CD14-positive monocyte (primary cell): Measurements from ENCODE around the gene LRFN3. TPM values are rescaled to one million over a fixed set of nuclear protein-coding genes. Genes with fewer than 3 reads are reported as not detected.

Experiments used
- DNase-seq, 3 donors: peaks; one replicate each; pipeline ENCODE4 v3.0.0-alpha.2; 2011 to 2022
- H2AFZ ChIP-seq: 2 replicates; pipeline ENCODE4 v1.6.0; 2012; ENCODE audit warnings: mild to moderate bottlenecking, low read depth, low read length, inconsistent platforms; ENCODE audit not compliant: insufficient read depth, poor library complexity, severe bottlenecking
- H3K27ac ChIP-seq, 2 donors: 1 replicate in 1 of 2; 2 replicates in 1 of 2; pipeline ENCODE4 v1.5.1; 2012 to 2013; ENCODE audit warnings: low read length in 2 of 2, control low read depth in 1 of 2, inconsistent platforms in 1 of 2, low read depth in 1 of 2, mild to moderate bottlenecking in 1 of 2
- H3K27me3 ChIP-seq, 2 donors: one replicate each; pipeline versions ENCODE4 v1.6.0 to v1.6.1; 2011 to 2013; ENCODE audit warnings: low read length in 2 of 2; ENCODE audit not compliant: control insufficient read depth in 2 of 2, insufficient read depth in 2 of 2
- H3K36me3 ChIP-seq, 2 donors: replicated peaks in 1 of 2; 1 replicate in 1 of 2; 2 replicates in 1 of 2; pipeline versions ENCODE4 v1.5.1 to v1.6.1; 2012 to 2013; ENCODE audit warnings: low read length in 2 of 2, control low read depth in 1 of 2, inconsistent platforms in 1 of 2, mild to moderate bottlenecking in 1 of 2; ENCODE audit not compliant: insufficient read depth in 2 of 2, control insufficient read depth in 1 of 2
- H3K4me1 ChIP-seq, 2 donors: 1 replicate in 1 of 2; 2 replicates in 1 of 2; pipeline versions ENCODE4 v1.5.1 to v1.6.1; 2012 to 2013; ENCODE audit warnings: low read length in 2 of 2, control low read depth in 1 of 2, inconsistent platforms in 1 of 2, mild to moderate bottlenecking in 1 of 2, moderate library complexity in 1 of 2; ENCODE audit not compliant: insufficient read depth in 2 of 2, control insufficient read depth in 1 of 2
- H3K4me2 ChIP-seq: replicated peaks from 2 replicates; pipeline ENCODE3; 2012; ENCODE audit warnings: low read length, moderate library complexity, mild to moderate bottlenecking; ENCODE audit not compliant: poor library complexity, severe bottlenecking; ENCODE audit errors: extremely low read depth
- H3K4me3 ChIP-seq, 3 experiments: fragments of 200-600 bp in 1 of 3; sonication (generic) in 1 of 3; replicated peaks in 1 of 3; 1 replicate in 2 of 3; 2 replicates in 1 of 3; pipeline ENCODE4 v1.5.1; 2011 to 2013; ENCODE audit warnings: low read length in 3 of 3, mild to moderate bottlenecking in 3 of 3, control low read depth in 2 of 3, low read depth in 2 of 3, inconsistent platforms in 1 of 3, moderate library complexity in 1 of 3
- H3K79me2 ChIP-seq: 2 replicates; pipeline ENCODE4 v1.6.0; 2012; ENCODE audit warnings: mild to moderate bottlenecking, control low read depth, inconsistent platforms, low read length, moderate library complexity; ENCODE audit not compliant: insufficient read depth
- H3K9ac ChIP-seq: 2 replicates; pipeline ENCODE4 v1.6.0; 2017; ENCODE audit warnings: low read length, mild to moderate bottlenecking; ENCODE audit not compliant: insufficient read depth, poor library complexity, severe bottlenecking
- H3K9me3 ChIP-seq, 2 donors: replicated peaks in 1 of 2; 1 replicate in 1 of 2; 2 replicates in 1 of 2; pipeline versions ENCODE4 v1.5.1 to v1.6.1; 2012 to 2013; ENCODE audit warnings: low read length in 2 of 2, control low read depth in 1 of 2; ENCODE audit not compliant: control insufficient read depth in 1 of 2, insufficient read depth in 1 of 2
- H4K20me1 ChIP-seq: 2 replicates; pipeline ENCODE4 v1.6.0; 2012; ENCODE audit warnings: mild to moderate bottlenecking, low read length, control low read depth, moderate library complexity; ENCODE audit not compliant: insufficient read depth
- H3K27ac Mint-ChIP-seq, 7 donors: one replicate each; pipeline ENCODE4 v1.8.0; 2020; ENCODE audit warnings: mild to moderate bottlenecking in 7 of 7, mixed read lengths in 7 of 7, moderate library complexity in 6 of 7, inconsistent platforms in 2 of 7
- H3K27me3 Mint-ChIP-seq, 3 donors: one replicate each; pipeline ENCODE4 v1.8.0; 2021 to 2022; ENCODE audit warnings: low read depth in 3 of 3, mild to moderate bottlenecking in 3 of 3, mixed read lengths in 3 of 3, moderate library complexity in 3 of 3, inconsistent platforms in 1 of 3
- H3K36me3 Mint-ChIP-seq, 2 donors: one replicate each; pipeline ENCODE4 v1.8.0; 2020; ENCODE audit warnings: mixed read lengths in 2 of 2, inconsistent platforms in 1 of 2, mild to moderate bottlenecking in 1 of 2
- H3K4me1 Mint-ChIP-seq: one replicate; pipeline ENCODE4 v1.8.0; 2020; ENCODE audit warnings: mild to moderate bottlenecking, mixed read lengths
- H3K4me3 Mint-ChIP-seq, 2 donors: one replicate each; pipeline ENCODE4 v1.8.0; 2020; ENCODE audit warnings: mild to moderate bottlenecking in 2 of 2, mixed read lengths in 2 of 2, moderate library complexity in 1 of 2
- H3K9me3 Mint-ChIP-seq, 7 donors: one replicate each; pipeline ENCODE4 v1.8.0; 2020 to 2022; ENCODE audit warnings: mixed read lengths in 7 of 7, mild to moderate bottlenecking in 6 of 7, moderate library complexity in 6 of 7, inconsistent platforms in 2 of 7
- WGBS: methylation state at CpG from one replicate; pipeline ENCODE4 v1.1.5; 2013; ENCODE audit warnings: missing lambda C conversion rate; ENCODE audit not compliant: insufficient coverage; 5-methylcytosine and 5-hydroxymethylcytosine counted together
- intact Hi-C, 2 donors: fragments of 100-400 bp; cut with micrococcal nuclease; formaldehyde crosslinking; loops; one replicate each; pipeline versions ENCODE4 v1.15.0 to v1.15.1; 2023
- polyA plus RNA-seq, 3 donors: library from polyadenylated mRNA; depleted of rRNA in 1 of 3; unstranded in 2 of 3; stranded (reverse) in 1 of 3; fragments of 300-500 nt in 2 of 3; fragments of >200 nt in 1 of 3; fragmentation: Illumina TruSeq in 2 of 3; gene quantifications; 1 replicate in 2 of 3; 2 replicates in 1 of 3; pipeline ENCODE4 v1.2.3, GENCODE V29; 2012 to 2021
- TF ChIP-seq, protein P1 (sequence below): fragments of 200-600 bp; IDR thresholded peaks from one replicate; pipeline ENCODE4 v1.8.0; 2022; ENCODE audit warnings: antibody characterized with exemption, mild to moderate bottlenecking

LRFN3 gene
- polyA plus RNA-seq, 3 donors: 0.04 TPM; not detected in 2

DNA sequence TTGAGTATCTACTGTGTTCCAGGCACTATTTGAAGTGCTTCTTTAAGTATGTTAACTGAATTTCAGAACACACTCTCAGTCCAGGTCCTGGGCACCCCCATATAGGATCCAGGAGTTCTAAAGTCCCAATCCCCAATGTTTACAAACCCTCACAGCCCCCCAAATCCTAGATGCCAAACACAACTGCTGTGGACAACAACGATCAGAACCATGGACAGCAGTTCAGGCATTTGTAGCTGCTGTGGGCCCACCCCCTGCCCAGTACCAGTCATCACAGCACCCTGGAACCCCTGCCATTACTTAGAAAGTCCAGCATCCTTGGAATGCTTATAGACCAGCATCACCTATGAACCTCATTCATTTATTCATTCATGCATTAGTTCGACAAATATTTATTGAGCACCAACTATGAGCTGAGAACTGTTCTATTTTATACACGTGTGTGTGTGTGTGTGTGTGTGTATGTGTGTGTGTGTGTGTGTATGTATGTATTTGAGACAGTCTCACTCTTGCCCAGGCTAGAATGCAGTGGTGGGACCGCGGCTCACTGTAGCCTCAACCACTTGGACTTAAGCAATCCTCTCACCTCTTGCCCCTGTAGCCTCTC, 39.5 kb downstream of the LRFN3 start:
- Histone ChIP-seq H3K36me3 (no peaks in the 10 kb centered on the region), H2AFZ (no peak overlapping the region), H3K9me3 (no peaks in the 10 kb centered on the region), H3K4me2 (no peak overlapping the region), H3K27me3 (no peaks in the 10 kb centered on the region), H3K9ac (no peak overlapping the region), H4K20me1 (no peaks in the 10 kb centered on the region), H3K27ac (no peak overlapping the region), H3K79me2 (no peaks in the 10 kb centered on the region), H3K4me3 (no peak overlapping the region), H3K4me1 (no peaks in the 10 kb centered on the region)
- no peaks in the 10 kb centered on the region for H3K4me1 Mint-ChIP-seq
- 25% methylated on average over 2 of the region's 5 CpGs for WGBS
- H3K27me3 Mint-ChIP-seq: peaks cover 6 to 21% (median 21%) of the 10 kb centered on the region in 3 donors
- TF ChIP-seq, protein P1, sequence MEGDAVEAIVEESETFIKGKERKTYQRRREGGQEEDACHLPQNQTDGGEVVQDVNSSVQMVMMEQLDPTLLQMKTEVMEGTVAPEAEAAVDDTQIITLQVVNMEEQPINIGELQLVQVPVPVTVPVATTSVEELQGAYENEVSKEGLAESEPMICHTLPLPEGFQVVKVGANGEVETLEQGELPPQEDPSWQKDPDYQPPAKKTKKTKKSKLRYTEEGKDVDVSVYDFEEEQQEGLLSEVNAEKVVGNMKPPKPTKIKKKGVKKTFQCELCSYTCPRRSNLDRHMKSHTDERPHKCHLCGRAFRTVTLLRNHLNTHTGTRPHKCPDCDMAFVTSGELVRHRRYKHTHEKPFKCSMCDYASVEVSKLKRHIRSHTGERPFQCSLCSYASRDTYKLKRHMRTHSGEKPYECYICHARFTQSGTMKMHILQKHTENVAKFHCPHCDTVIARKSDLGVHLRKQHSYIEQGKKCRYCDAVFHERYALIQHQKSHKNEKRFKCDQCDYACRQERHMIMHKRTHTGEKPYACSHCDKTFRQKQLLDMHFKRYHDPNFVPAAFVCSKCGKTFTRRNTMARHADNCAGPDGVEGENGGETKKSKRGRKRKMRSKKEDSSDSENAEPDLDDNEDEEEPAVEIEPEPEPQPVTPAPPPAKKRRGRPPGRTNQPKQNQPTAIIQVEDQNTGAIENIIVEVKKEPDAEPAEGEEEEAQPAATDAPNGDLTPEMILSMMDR: no peak
- intact Hi-C loops: no loop called here
- H3K36me3 Mint-ChIP-seq: no peaks in the 10 kb centered on the region
- no peak for DNase-seq
- no peak overlapping the region for H3K27ac Mint-ChIP-seq
- peaks cover 0 to 2% (median 0%) of the 10 kb centered on the region in 7 donors for H3K9me3 Mint-ChIP-seq
- H3K4me3 Mint-ChIP-seq: no peak overlapping the region

- no peaks in the 10 kb centered on the region for H3K79me2 ChIP-seq
- no peak overlapping the region for H3K27ac ChIP-seq
- peaks cover 0 to 3% of the 10 kb centered on the region in 2 donors for H3K27me3 ChIP-seq
- H4K20me1 ChIP-seq: no peaks in the 10 kb centered on the region
- WGBS: 53% methylated on average over 12 of the region's 14 CpGs
- no peaks in the 10 kb centered on the region for H3K4me1 ChIP-seq
- Mint-ChIP-seq H3K27ac (no peak overlapping the region), H3K4me1 (no peaks in the 10 kb centered on the region), H3K27me3 (peaks cover 11 to 28% (median 27%) of the 10 kb centered on the region in 3 donors), H3K4me3 (no peak overlapping the region), H3K9me3 (peaks cover 0 to 2% (median 0%) of the 10 kb centered on the region in 7 donors), H3K36me3 (no peaks in the 10 kb centered on the region)
- H3K9ac ChIP-seq: no peak overlapping the region
- no peak for DNase-seq
- TF ChIP-seq, protein P1: no peak
- H2AFZ ChIP-seq: no peak overlapping the region
- H3K9me3 ChIP-seq: no peaks in the 10 kb centered on the region
- intact Hi-C loops: no loop called here
- H3K4me3 ChIP-seq: no peak overlapping the region
- H3K4me2 ChIP-seq: no peak overlapping the region
- no peaks in the 10 kb centered on the region for H3K36me3 ChIP-seq
Measured at GRCh38 chr19:35977446-35978222, 41.5 kb downstream of the LRFN3 start.
